GM18867 (cell line): Measurements from ENCODE around the gene CBFA2T2.
"Not testable (repeated sequence)": the region's sequence is repeated elsewhere in the genome, so short reads cannot be mapped to it uniquely, and the experiment has no call there.

Experiments
- ATAC-seq: cut with Tn5 transposase; IDR thresholded peaks from one replicate; pipeline ENCODE4 v1.9.1; 2021; ENCODE audit warnings: mild to moderate bottlenecking, moderate library complexity; ENCODE audit not compliant: unreplicated experiment

The CBFA2T2 gene

GRCh38 chr20:33545763-33546162, 55.9 kb downstream of the CBFA2T2 start:
- ATAC-seq = no peak

- no peak for ATAC-seq
These were observed 59.5 kb downstream of the CBFA2T2 start for GRCh38 chr20:33549229-33549999.

- ATAC-seq = no peak
These were observed 61.9 kb downstream of the CBFA2T2 start for GRCh38 chr20:33551778-33552177.

DNA sequence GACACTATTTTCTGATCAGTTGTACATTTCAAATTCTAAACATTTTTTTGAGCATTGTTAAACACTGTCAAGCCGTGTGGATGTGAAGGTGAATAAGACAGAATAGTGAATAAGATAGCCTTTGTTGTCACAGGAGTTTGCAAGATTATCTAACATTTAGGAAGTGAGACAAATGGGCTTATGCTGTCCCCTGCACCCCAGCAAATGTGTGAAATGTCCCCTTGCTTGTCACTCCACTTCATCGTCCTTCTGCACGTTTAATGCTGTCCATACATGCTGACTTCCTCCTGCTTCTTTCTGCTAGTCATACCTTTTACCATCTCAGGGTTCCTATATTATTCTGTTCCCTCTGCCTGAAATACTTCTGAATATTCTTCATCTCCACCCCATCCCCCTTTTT, 62.6 kb downstream of the CBFA2T2 start:
- no peak for ATAC-seq

- ATAC-seq = no peak
These were observed 63.6 kb downstream of the CBFA2T2 start for GRCh38 chr20:33553516-33553915.

GRCh38 chr20:33554914-33555420, 65.1 kb downstream of the CBFA2T2 start:
- peak; percentile 91 for ATAC-seq

DNA sequence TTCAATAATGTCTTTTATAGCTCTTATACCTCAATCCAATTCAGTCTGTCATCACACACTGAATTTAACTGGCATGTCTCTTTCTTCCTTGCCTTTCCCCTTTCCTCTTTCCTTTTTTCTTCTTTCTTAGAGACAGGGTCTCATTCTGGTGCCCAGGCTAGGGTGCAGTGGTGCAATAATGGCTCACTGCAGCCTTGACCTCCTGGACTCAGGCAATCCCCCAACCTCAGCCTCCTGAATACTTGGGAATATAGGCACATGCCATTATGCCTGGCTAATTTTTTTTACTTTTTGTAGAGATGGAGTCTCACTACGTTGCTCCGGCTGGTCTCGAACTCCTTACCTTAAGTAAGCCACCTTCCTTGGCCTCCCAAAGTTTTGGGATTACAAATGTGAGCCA, 65.9 kb downstream of the CBFA2T2 start:
- ATAC-seq = no peak

DNA sequence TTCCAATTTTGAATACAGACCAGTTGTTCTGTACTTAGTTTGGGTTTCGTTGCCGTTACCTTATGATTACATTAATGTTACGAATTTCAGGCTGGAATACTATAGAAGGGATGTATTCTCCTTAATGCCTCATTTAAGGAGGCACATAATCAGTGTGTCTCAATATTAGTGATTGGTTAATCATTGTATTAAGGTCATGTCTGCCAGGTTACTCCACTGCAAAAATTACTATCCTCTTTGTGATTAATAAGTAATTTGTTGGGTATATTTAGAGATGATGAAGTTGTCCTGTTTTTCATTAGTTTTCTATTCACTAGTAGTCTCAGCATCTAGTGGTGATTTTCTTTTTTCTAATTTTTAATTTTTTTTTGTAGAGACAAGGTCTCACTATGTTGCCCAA, 66.3 kb downstream of the CBFA2T2 start:
- no peak for ATAC-seq

- no peak for ATAC-seq
These were observed 68.7 kb downstream of the CBFA2T2 start for GRCh38 chr20:33558348-33559144.

GRCh38 chr20:33559212-33559611, 69.3 kb downstream of the CBFA2T2 start:
- no peak for ATAC-seq

- ATAC-seq = no peak
These were observed 70.1 kb downstream of the CBFA2T2 start for GRCh38 chr20:33560026-33560425.

DNA sequence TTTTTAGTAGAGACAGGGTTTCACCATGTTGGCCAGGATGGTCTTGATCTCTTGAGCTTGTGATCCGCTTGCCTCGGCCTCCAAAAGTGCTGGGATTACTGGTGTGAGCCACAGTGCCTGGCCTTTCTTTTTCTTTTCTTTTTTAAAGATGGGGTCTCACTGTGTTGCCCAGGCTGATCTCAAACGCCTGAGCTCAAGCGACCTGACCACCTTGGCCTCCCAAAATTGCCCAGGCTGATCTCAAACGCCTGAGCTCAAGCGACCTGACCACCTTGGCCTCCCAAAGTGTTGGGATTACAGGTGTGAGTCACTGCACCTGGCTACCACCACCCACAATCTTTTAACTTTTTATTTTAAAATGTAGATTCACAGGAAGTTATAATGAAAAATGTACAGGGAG, 71.2 kb downstream of the CBFA2T2 start:
- ATAC-seq = not testable (repeated sequence)

- no peak for ATAC-seq
These were observed 72.1 kb downstream of the CBFA2T2 start for GRCh38 chr20:33561692-33562601.

- ATAC-seq = no peak
These were observed 73.9 kb downstream of the CBFA2T2 start for GRCh38 chr20:33563788-33564187.

- ATAC-seq = no peak
These were observed 77.1 kb downstream of the CBFA2T2 start for GRCh38 chr20:33566781-33567603.

DNA sequence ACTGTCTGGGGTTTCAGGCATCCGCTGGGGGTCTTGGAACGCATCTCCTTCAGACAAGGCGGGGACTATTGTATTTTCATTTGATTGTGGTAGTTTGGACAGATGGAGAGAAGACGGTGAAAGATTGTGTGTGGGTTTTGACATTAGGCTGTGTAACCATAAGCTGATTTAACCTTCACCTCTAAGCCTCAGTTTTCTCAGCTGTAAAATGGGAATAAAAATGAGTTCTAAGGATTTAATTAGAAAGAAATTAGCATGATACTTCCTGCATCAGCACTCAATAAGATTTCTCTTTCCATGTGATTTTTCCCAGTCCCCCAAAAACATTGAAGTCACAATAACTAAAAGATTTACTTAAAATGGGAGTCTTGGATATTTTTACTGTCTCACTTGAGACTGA, 78.1 kb downstream of the CBFA2T2 start:
- no peak for ATAC-seq

DNA sequence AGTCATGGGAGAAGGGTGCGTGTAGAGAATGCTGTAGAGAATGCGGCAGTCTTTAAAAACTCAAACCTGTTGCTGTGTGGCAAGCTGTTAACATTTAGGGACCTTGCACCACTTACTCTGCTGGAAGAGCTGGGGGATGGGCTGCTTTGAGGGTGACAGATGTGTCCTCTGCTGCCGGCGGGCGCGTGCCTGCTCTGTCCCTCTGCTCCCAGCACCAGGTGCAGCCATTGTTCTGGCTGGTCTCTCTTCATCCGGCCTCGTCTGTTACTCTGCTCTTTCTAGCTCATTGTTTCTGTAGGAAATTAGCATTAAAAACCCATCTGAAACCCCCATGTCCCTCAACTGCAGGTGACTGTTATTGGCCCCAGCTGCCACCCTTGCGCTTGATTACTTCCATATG, 78.5 kb downstream of the CBFA2T2 start:
- ATAC-seq = no peak

DNA sequence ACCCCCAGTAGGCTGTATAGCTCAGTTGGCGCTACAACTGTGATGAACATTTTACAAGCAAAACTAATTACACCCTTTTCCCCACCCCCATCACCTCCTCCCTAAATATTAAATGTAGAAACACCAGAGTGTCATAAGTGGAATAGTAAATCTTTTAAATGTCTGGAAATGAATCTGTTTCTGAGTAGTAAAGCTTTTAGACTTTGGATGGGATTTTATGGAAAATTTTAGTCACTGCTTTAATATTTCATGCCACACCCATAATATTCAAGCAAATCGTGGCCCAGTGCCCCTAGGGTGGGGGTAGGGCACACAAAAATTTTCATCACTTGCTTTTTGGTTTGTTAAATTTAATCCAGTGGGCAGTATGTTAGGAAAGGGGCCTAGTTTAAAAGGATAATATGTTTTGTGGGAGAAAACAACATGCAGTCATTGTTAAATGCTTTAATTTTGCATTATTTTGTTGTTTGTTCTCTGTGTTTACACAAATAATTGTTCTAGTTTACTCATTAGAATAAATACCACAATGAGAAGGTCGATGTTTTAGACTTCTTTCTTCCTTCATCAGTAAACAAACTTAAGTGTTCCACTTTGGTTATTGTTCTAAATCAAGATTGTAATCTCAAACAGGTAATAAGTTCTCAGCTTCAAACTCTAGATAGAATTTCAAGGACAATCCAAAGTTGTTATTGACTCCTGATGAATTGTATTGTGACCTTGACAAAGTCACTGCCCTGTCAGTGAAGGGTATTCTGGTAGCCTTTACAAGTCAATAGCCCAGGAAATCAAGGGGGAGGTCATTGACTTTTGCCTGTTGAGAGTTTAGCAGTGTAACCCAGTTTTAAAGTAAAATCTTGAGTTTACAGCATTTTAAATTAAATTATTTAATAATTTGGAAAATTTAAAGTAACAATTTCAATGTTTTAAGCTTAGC, 79.2 kb downstream of the CBFA2T2 start:
- no peak for ATAC-seq

DNA sequence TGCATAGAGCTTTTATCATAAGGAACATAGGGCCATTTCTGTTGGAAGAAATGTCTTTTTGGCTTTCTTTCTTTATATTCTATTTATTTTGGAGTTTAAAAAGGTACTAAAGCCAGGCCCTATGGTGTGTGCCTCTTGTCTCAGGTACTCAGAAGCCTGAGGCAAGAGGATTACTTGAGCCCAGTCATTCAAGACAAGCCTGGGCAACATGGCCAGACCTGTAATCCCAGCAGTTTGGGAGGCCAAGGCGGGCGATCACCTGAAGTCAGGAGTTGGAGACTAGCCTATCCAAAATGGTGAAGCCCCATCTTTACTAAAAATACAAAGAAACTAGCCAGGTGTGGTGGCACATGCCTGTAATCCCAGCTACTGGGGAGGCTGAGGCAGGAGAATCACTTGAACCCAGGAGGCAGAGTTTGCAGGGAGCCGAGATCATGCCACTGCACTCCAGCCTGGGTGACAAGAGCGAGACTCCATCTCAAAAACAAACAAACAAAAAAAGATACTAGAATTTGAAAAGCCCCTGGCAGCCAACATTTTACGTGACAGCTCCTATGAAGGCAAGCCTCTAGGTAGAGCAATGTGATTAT, 80.0 kb downstream of the CBFA2T2 start:
- no peak for ATAC-seq
